Suprapubic skin (tissue), 4 donors: ENCODE results near the gene TRABD2A.

Experiments used
- CTCF ChIP-seq, 2 donors: fragments of 200-600 bp in 1 of 2; fragments of 450-650 bp in 1 of 2; sonication (generic) in 1 of 2; IDR thresholded peaks; one replicate each; pipeline ENCODE4 v1.5.1; 2016 to 2019; ENCODE audit warnings: antibody characterized with exemption in 2 of 2, mild to moderate bottlenecking in 1 of 2, moderate library complexity in 1 of 2
- EP300 ChIP-seq: sonication (generic); formaldehyde crosslinking; IDR thresholded peaks from one replicate; pipeline ENCODE4 v1.6.1; 2017; ENCODE audit warnings: antibody characterized with exemption
- POLR2A ChIP-seq, 2 donors: fragments of 450-650 bp; IDR thresholded peaks; one replicate each; pipeline ENCODE4 v1.6.1; 2017; ENCODE audit warnings: antibody characterized with exemption in 2 of 2, mild to moderate bottlenecking in 2 of 2, moderate library complexity in 2 of 2
- POLR2AphosphoS5 ChIP-seq, 3 donors: sonication (generic); formaldehyde crosslinking; IDR thresholded peaks; one replicate each; pipeline ENCODE4 v1.6.1; 2017; ENCODE audit warnings: antibody characterized with exemption in 3 of 3

GRCh38 chr2:84827978-84828575 lies 52.8 kb downstream of the TRABD2A start:
- no peak for TF ChIP-seq CTCF (IDR thresholded peaks at IDR 0.05)
- no peak for TF ChIP-seq POLR2AphosphoS5 (IDR thresholded peaks at IDR 0.05)
- no peak for TF ChIP-seq POLR2A (IDR thresholded peaks at IDR 0.05)
- no peak for TF ChIP-seq EP300
